LHCN-M2 (cell line): ENCODE results near the gene IL12RB1. TPM values are rescaled to one million over a fixed set of nuclear protein-coding genes. Genes with fewer than 3 reads are reported as not detected.

Experiments used
- DNase-seq: peaks from one replicate; pipeline ENCODE4 v3.0.0-alpha.2; 2012; ENCODE audit warnings: low read depth
- total RNA-seq: library from RNA; depleted of rRNA; stranded (reverse); fragments of >200 nt; gene quantifications from 2 replicates; pipeline ENCODE4 v1.2.3, GENCODE V29; 2014; rRNA removed

IL12RB1 gene
- total RNA-seq, 1 experiment from 2014 or later: not detected

GRCh38 chr19:18009412-18010066 is 77.2 kb downstream of the IL12RB1 start:
- DNase-seq: no peak

Other genes starting within 250 kb of the IL12RB1 start
- gene JAK3, start 239.0 kb downstream of the IL12RB1 start, total RNA-seq: 0.45 TPM in 1 of 2 replicates, not detected in the other
- 953 and 1,102 TPM in 2 replicates for gene RPL18A, start 227.0 kb downstream of the IL12RB1 start, total RNA-seq
- gene SLC5A5, start 215.0 kb downstream of the IL12RB1 start, total RNA-seq: not detected in 2 replicates
- gene CCDC124, start 153.9 kb downstream of the IL12RB1 start, total RNA-seq: 60.8 and 62.1 TPM in 2 replicates
- 0.06 TPM in 1 of 2 replicates, not detected in the other for gene KCNN1, start 119.8 kb downstream of the IL12RB1 start, total RNA-seq
- 9.0 and 15.0 TPM in 2 replicates for gene ARRDC2, start 78.8 kb downstream of the IL12RB1 start, total RNA-seq
- 2.2 and 2.4 TPM in 2 replicates for gene MAST3, start 10.8 kb upstream of the IL12RB1 start, total RNA-seq
- gene PIK3R2, start 66.2 kb upstream of the IL12RB1 start, total RNA-seq: 21.2 and 40.6 TPM in 2 replicates
- gene IFI30, start 86.9 kb upstream of the IL12RB1 start, total RNA-seq: 3.3 and 13.0 TPM in 2 replicates
- 33.7 and 51.1 TPM in 2 replicates for gene MPV17L2, start 106.3 kb upstream of the IL12RB1 start, total RNA-seq
- gene RAB3A, start 117.1 kb upstream of the IL12RB1 start, total RNA-seq: 1.4 and 1.7 TPM in 2 replicates
- gene PDE4C, start 139.5 kb upstream of the IL12RB1 start, total RNA-seq: 0.17 and 0.26 TPM in 2 replicates
- 0.06 and 0.13 TPM in 2 replicates for gene IQCN, start 187.5 kb upstream of the IL12RB1 start, total RNA-seq
- 47.3 and 60.9 TPM in 2 replicates for gene JUND, start 194.7 kb upstream of the IL12RB1 start, total RNA-seq
- gene LSM4, start 236.1 kb upstream of the IL12RB1 start, total RNA-seq: 376 and 434 TPM in 2 replicates